ENCODE data around the gene ALG14. TPM values are rescaled to one million over a fixed set of nuclear protein-coding genes. Genes with fewer than 3 reads are reported as not detected.
A peak's percentile ranks its signal among the peaks of the same experiment; 100 is the strongest.
"Not testable (repeated sequence)": the region's sequence is repeated elsewhere in the genome, so short reads cannot be mapped to it uniquely, and the experiment has no call there.

Gene ALG14
- total RNA-seq, 2 donors from 2014 or later = 1.6 TPM

- ATAC-seq (ENCODE audit: insufficient number of reproducible peaks, low FRiP score, low read depth) (no peak), DNase-seq (ENCODE audit: low spot score) (no peak)
- no peaks in the 10 kb centered on the region for H3K27me3 ChIP-seq (replicated peaks; ENCODE audit: insufficient read depth)
- no peaks in the 10 kb centered on the region for H3K36me3 ChIP-seq
- TF ChIP-seq CTCF (IDR thresholded peaks at IDR 0.05) = no peak
- H3K27ac ChIP-seq = peak overlapping the region in 1 of 2 donors; percentile 7
- H3K4me1 ChIP-seq (ENCODE audit: control insufficient read depth in 1 of 2, low read depth in 2 of 2) = peaks cover 11 to 34% of the 10 kb centered on the region in 2 donors
- no peak overlapping the region for H3K4me3 ChIP-seq
- H3K9me3 ChIP-seq = peaks cover 5% of the 10 kb centered on the region
These were observed 45.7 kb downstream of the ALG14 start for GRCh38 chr1:95027046-95027445.

- no peak for TF ChIP-seq CTCF (IDR thresholded peaks at IDR 0.05)
- DNase-seq (ENCODE audit: low spot score) (no peak), ATAC-seq (ENCODE audit: insufficient number of reproducible peaks, low FRiP score, low read depth) (peak; percentile 61)
- Histone ChIP-seq H3K4me1 (ENCODE audit: control insufficient read depth in 1 of 2, low read depth in 2 of 2) (peaks cover 23 to 49% of the 10 kb centered on the region in 2 donors), H3K27ac (peak overlapping the region; percentile 60 to 82), H3K9me3 (no peaks in the 10 kb centered on the region), H3K36me3 (no peaks in the 10 kb centered on the region), H3K27me3 (replicated peaks; ENCODE audit: insufficient read depth) (no peaks in the 10 kb centered on the region), H3K4me3 (peak overlapping the region; percentile 26)
These were observed 49.2 kb downstream of the ALG14 start for GRCh38 chr1:95023399-95024043.

- Histone ChIP-seq H3K4me3 (no peak overlapping the region), H3K27ac (peak overlapping the region; percentile 69 to 82), H3K27me3 (replicated peaks; ENCODE audit: insufficient read depth) (no peaks in the 10 kb centered on the region), H3K9me3 (no peaks in the 10 kb centered on the region), H3K36me3 (no peaks in the 10 kb centered on the region), H3K4me1 (ENCODE audit: control insufficient read depth in 1 of 2, low read depth in 2 of 2) (peaks cover 23 to 56% of the 10 kb centered on the region in 2 donors)
- no peak for TF ChIP-seq CTCF (IDR thresholded peaks at IDR 0.05)
- ATAC-seq (ENCODE audit: insufficient number of reproducible peaks, low FRiP score, low read depth) = no peak
- DNase-seq (ENCODE audit: low spot score) = no peak
These were observed 50.2 kb downstream of the ALG14 start for GRCh38 chr1:95022644-95022926.

GRCh38 chr1:95021805-95022643, 50.7 kb downstream of the ALG14 start:
- peak overlapping the region; percentile 69 to 82 for H3K27ac ChIP-seq
- DNase-seq (ENCODE audit: low spot score) (no peak), ATAC-seq (ENCODE audit: insufficient number of reproducible peaks, low FRiP score, low read depth) (no peak)
- no peak for TF ChIP-seq CTCF (IDR thresholded peaks at IDR 0.05)
- H3K9me3 ChIP-seq = no peaks in the 10 kb centered on the region
- peak overlapping the region; percentile 52 for H3K4me3 ChIP-seq
- no peaks in the 10 kb centered on the region for H3K27me3 ChIP-seq (replicated peaks; ENCODE audit: insufficient read depth)
- peaks cover 22 to 55% of the 10 kb centered on the region in 2 donors for H3K4me1 ChIP-seq (ENCODE audit: control insufficient read depth in 1 of 2, low read depth in 2 of 2)
- no peaks in the 10 kb centered on the region for H3K36me3 ChIP-seq

GRCh38 chr1:95021119-95021518, 51.6 kb downstream of the ALG14 start:
- Histone ChIP-seq H3K36me3 (no peaks in the 10 kb centered on the region), H3K27ac (peak overlapping the region; percentile 69 to 82), H3K27me3 (replicated peaks; ENCODE audit: insufficient read depth) (no peaks in the 10 kb centered on the region), H3K4me1 (ENCODE audit: control insufficient read depth in 1 of 2, low read depth in 2 of 2) (peaks cover 20 to 58% of the 10 kb centered on the region in 2 donors), H3K4me3 (peak overlapping the region; percentile 52), H3K9me3 (no peaks in the 10 kb centered on the region)
- no peak for TF ChIP-seq CTCF (IDR thresholded peaks at IDR 0.05)
- ATAC-seq (ENCODE audit: insufficient number of reproducible peaks, low FRiP score, low read depth) (no peak), DNase-seq (ENCODE audit: low spot score) (no peak)

- H3K36me3 ChIP-seq; H3K4me3 ChIP-seq; DNase-seq (ENCODE audit: low spot score); H3K27me3 ChIP-seq (replicated peaks; ENCODE audit: insufficient read depth); H3K27ac ChIP-seq; ATAC-seq (ENCODE audit: insufficient number of reproducible peaks, low FRiP score, low read depth); H3K9me3 ChIP-seq: not testable (repeated sequence)
- H3K4me1 ChIP-seq (ENCODE audit: control insufficient read depth in 1 of 2, low read depth in 2 of 2) = peaks cover 20 to 58% of the 10 kb centered on the region in 2 donors
These were observed 53.3 kb downstream of the ALG14 start for GRCh38 chr1:95019466-95019865.

All from thoracic aorta (tissue), 2 donors.